ENCODE results near the gene AAK1. TPM values are rescaled to one million over a fixed set of nuclear protein-coding genes. Genes with fewer than 3 reads are reported as not detected.

AAK1 gene
- total RNA-seq, 4 donors from 2014 or later: 44.3 to 85.0 (median 60.3) TPM

GRCh38 chr2:69594341-69594740 lies 49.2 kb downstream of the AAK1 start:
- no peak overlapping the region for H3K4me3 ChIP-seq
- peaks cover 0 to under 1% (median 0%) of the 10 kb centered on the region in 4 donors for H3K4me1 ChIP-seq
- no peak for DNase-seq
- H3K27ac ChIP-seq: no peak overlapping the region
- no peaks in the 10 kb centered on the region for H3K9me3 ChIP-seq
- no peaks in the 10 kb centered on the region for H3K36me3 ChIP-seq
- TF ChIP-seq POLR2A (IDR thresholded peaks at IDR 0.05) (no peak), CTCF (IDR thresholded peaks at IDR 0.05) (no peak)
- H3K27me3 ChIP-seq: no peaks in the 10 kb centered on the region

- no peak for DNase-seq
- Histone ChIP-seq H3K27me3 (no peaks in the 10 kb centered on the region), H3K4me1 (peaks cover 0 to 4% (median 1%) of the 10 kb centered on the region in 4 donors), H3K27ac (no peak overlapping the region), H3K9me3 (no peaks in the 10 kb centered on the region), H3K36me3 (no peaks in the 10 kb centered on the region), H3K4me3 (no peak overlapping the region)
- TF ChIP-seq POLR2A (IDR thresholded peaks at IDR 0.05): no peak
- no peak for TF ChIP-seq CTCF (IDR thresholded peaks at IDR 0.05)
These were observed 51.0 kb downstream of the AAK1 start for GRCh38 chr2:69592511-69592910.

- no peaks in the 10 kb centered on the region for H3K36me3 ChIP-seq
- H3K27ac ChIP-seq: no peak overlapping the region
- H3K27me3 ChIP-seq: no peaks in the 10 kb centered on the region
- H3K9me3 ChIP-seq: no peaks in the 10 kb centered on the region
- no peak for DNase-seq
- no peak overlapping the region for H3K4me3 ChIP-seq
- TF ChIP-seq CTCF (IDR thresholded peaks at IDR 0.05): no peak
- TF ChIP-seq POLR2A (IDR thresholded peaks at IDR 0.05): no peak
- peaks cover 0 to 4% (median 1%) of the 10 kb centered on the region in 4 donors for H3K4me1 ChIP-seq
These were observed 53.4 kb downstream of the AAK1 start for GRCh38 chr2:69589973-69590652.

- Histone ChIP-seq H3K9me3 (no peaks in the 10 kb centered on the region), H3K4me1 (peaks cover 0 to 7% (median 2%) of the 10 kb centered on the region in 4 donors), H3K4me3 (no peak overlapping the region), H3K36me3 (no peaks in the 10 kb centered on the region), H3K27me3 (no peaks in the 10 kb centered on the region), H3K27ac (peak overlapping the region in 1 of 4 donors; percentile 29)
- TF ChIP-seq POLR2A (IDR thresholded peaks at IDR 0.05) (no peak), CTCF (IDR thresholded peaks at IDR 0.05) (no peak)
- DNase-seq: no peak
These were observed 54.6 kb downstream of the AAK1 start for GRCh38 chr2:69588945-69589344.

GRCh38 chr2:69588403-69588802 lies 55.1 kb downstream of the AAK1 start:
- H3K4me3 ChIP-seq: no peak overlapping the region
- H3K9me3 ChIP-seq: no peaks in the 10 kb centered on the region
- no peak for DNase-seq
- H3K4me1 ChIP-seq: peaks cover 0 to 13% (median 2%) of the 10 kb centered on the region in 4 donors
- TF ChIP-seq POLR2A (IDR thresholded peaks at IDR 0.05) (no peak), CTCF (IDR thresholded peaks at IDR 0.05) (no peak)
- H3K27ac ChIP-seq: no peak overlapping the region
- no peaks in the 10 kb centered on the region for H3K27me3 ChIP-seq
- no peaks in the 10 kb centered on the region for H3K36me3 ChIP-seq
